ENCODE results near the gene C4B. TPM values are rescaled to one million over a fixed set of nuclear protein-coding genes. Genes with fewer than 3 reads are reported as not detected.
"Not testable (repeated sequence)": the region's sequence is repeated elsewhere in the genome, so short reads cannot be mapped to it uniquely, and the experiment has no call there.

C4B gene
- total RNA-seq (2021) (3.7 to 5.1 TPM (median 5.0 TPM) in 3 replicates), Bru-seq, nascent RNA (not detected)
- long read RNA-seq, experiment 1, partial matches to known transcripts, result 1 of 1 reads
- long read RNA-seq, experiment 1, other reads (novel, unspliced or antisense), result 0 of 1 reads
- long read RNA-seq, experiment 2, result 0 reads
- long read RNA-seq, experiment 3, result 0 reads

- H3K27ac Mint-ChIP-seq; H3K9me3 Mint-ChIP-seq; DNase-seq (ENCODE audit: low spot score); H3K4me1 Mint-ChIP-seq; ATAC-seq; H3K4me3 Mint-ChIP-seq; POLR2A ChIA-PET; H3K27me3 Mint-ChIP-seq (ENCODE audit: low read depth); CTCF ChIA-PET; H3K36me3 Mint-ChIP-seq: not testable (repeated sequence)
Observed at GRCh38 chr6:32014547-32014946, at the start of gene C4B. Gene C4B, plus strand, starts transcription at chr6:32014795. Its CDS starts 51 bp downstream, at chr6:32014846.

GRCh38 chr6:31965700-31966099 lies 48.9 kb upstream of the C4B start:
- no peak for ATAC-seq
- DNase-seq (ENCODE audit: low spot score), result no peak
- TF ChIP-seq NR1H2 (CRISPR knock-in tag; IDR thresholded peaks at IDR 0.05) (no peak), ZNF671 (CRISPR knock-in tag; IDR thresholded peaks at IDR 0.05) (no peak), NR3C1 (CRISPR knock-in tag; conservative IDR thresholded peaks at IDR 0.05; ENCODE audit: low read depth) (no peak), ZSCAN18 (CRISPR knock-in tag; IDR thresholded peaks at IDR 0.05) (no peak), ZNF423 (CRISPR knock-in tag; IDR thresholded peaks at IDR 0.05) (no peak), USF1 (CRISPR knock-in tag; IDR thresholded peaks at IDR 0.05) (no peak), RORB (CRISPR knock-in tag; IDR thresholded peaks at IDR 0.05) (no peak), E2F1 (CRISPR knock-in tag; IDR thresholded peaks at IDR 0.05) (no peak)
- peaks cover 71% of the 10 kb centered on the region for H3K36me3 Mint-ChIP-seq
- no peaks in the 10 kb centered on the region for H3K4me1 Mint-ChIP-seq
- ChIA-PET POLR2A (no interaction called here), CTCF (no interaction called here)
- no peaks in the 10 kb centered on the region for H3K27me3 Mint-ChIP-seq (ENCODE audit: low read depth)
- H3K9me3 Mint-ChIP-seq, result no peaks in the 10 kb centered on the region
- no peak overlapping the region for H3K4me3 Mint-ChIP-seq
- no peak overlapping the region for H3K27ac Mint-ChIP-seq

GRCh38 chr6:31966506-31966905 lies 48.1 kb upstream of the C4B start:
- CTCF ChIA-PET, result interaction anchor here (1.8 kb wide), 1 partner anchor 14 kb away, joined by 6 read pairs; no protein-coding TSS in a partner anchor
- TF ChIP-seq MXD4 (CRISPR knock-in tag; IDR thresholded peaks at IDR 0.05; ENCODE audit: borderline replicate concordance) (no peak), ESRRA (CRISPR knock-in tag; IDR thresholded peaks at IDR 0.05; ENCODE audit: borderline replicate concordance) (no peak), HMGXB4 (CRISPR knock-in tag; IDR thresholded peaks at IDR 0.05) (no peak), IRF1 (CRISPR knock-in tag; IDR thresholded peaks at IDR 0.05) (no peak), FOXK1 (CRISPR knock-in tag; IDR thresholded peaks at IDR 0.05) (no peak), HMGA2 (CRISPR knock-in tag; IDR thresholded peaks at IDR 0.05) (no peak), ZNF532 (CRISPR knock-in tag; IDR thresholded peaks at IDR 0.05; ENCODE audit: borderline replicate concordance) (no peak), NR1H2 (CRISPR knock-in tag; IDR thresholded peaks at IDR 0.05) (no peak), ZMAT4 (CRISPR knock-in tag; IDR thresholded peaks at IDR 0.05) (no peak), PRRX2 (CRISPR knock-in tag; IDR thresholded peaks at IDR 0.05) (no peak), SMAD3 (CRISPR knock-in tag; IDR thresholded peaks at IDR 0.05; ENCODE audit: borderline replicate concordance) (no peak), ZNF138 (CRISPR knock-in tag; conservative IDR thresholded peaks at IDR 0.05) (no peak), NR2C2 (CRISPR knock-in tag; IDR thresholded peaks at IDR 0.05) (no peak), OVOL2 (CRISPR knock-in tag; IDR thresholded peaks at IDR 0.05; ENCODE audit: borderline replicate concordance) (no peak)

More at GRCh38 chr6:31966506-31966905, 48.1 kb upstream of the C4B start:
- H3K4me1 Mint-ChIP-seq, result no peaks in the 10 kb centered on the region
- H3K27me3 Mint-ChIP-seq (ENCODE audit: low read depth), result no peaks in the 10 kb centered on the region
- no peak for DNase-seq (ENCODE audit: low spot score)
- no peak for ATAC-seq
- peaks cover 63% of the 10 kb centered on the region for H3K36me3 Mint-ChIP-seq
- POLR2A ChIA-PET, result interaction anchor here (0.7 kb wide), 1 partner anchor 184 kb away, joined by 3 read pairs; no protein-coding TSS in a partner anchor
- H3K9me3 Mint-ChIP-seq, result no peaks in the 10 kb centered on the region
- H3K4me3 Mint-ChIP-seq, result no peak overlapping the region
- no peak overlapping the region for H3K27ac Mint-ChIP-seq

All from WTC11 (cell line).